K562 (cell line): ENCODE measurements around the gene PTPRG. TPM values are rescaled to one million over a fixed set of nuclear protein-coding genes. Genes with fewer than 3 reads are reported as not detected.

Experiments used
- ATAC-seq: fragments of 200-7000 bp; cut with Tn5 transposase; 3 replicates; pipeline ENCODE4 v1.9.1; 2020; ENCODE audit warnings: moderate library complexity
- BruUV-seq: library from RNA; stranded (reverse); fragments of 400-500 nt; replicated peaks from 2 replicates; lab custom pipeline; 2021; lab: Mats Ljungman, UMichigan
- CTCF ChIA-PET: fragments of 300-600 bp; formaldehyde crosslinking; extraction: SDS; loops from one replicate; lab custom pipeline; 2021; ENCODE audit warnings: low intra/inter-chr PET ratio; lab: Yijun Ruan, JAX
- POLR2A ChIA-PET: fragments of 300-600, 350-650 bp; sonication (Branson Sonifier 250); formaldehyde crosslinking; extraction: SDS; loops from one replicate; lab custom pipeline; 2021; ENCODE audit warnings: antibody characterized with exemption, inconsistent platforms; lab: Yijun Ruan, JAX
- DNase-seq, 4 experiments: peaks; one replicate each; pipeline versions ENCODE4 v3.0.0 to v3.0.0-alpha.2; 2011 to 2018; ENCODE audit warnings: low spot score in 3 of 4, mixed read lengths in 3 of 4; ENCODE audit errors: extremely low read depth in 1 of 4
- FAIRE-seq: peaks from 2 replicates; lab custom pipeline; 2011; peaks lifted over from hg19 to GRCh38; lab: Jason Lieb, UNC
- H2AFZ ChIP-seq: 2 replicates; pipeline ENCODE4 v1.6.0; 2011; ENCODE audit warnings: low read depth, low read length, control low read depth, inconsistent platforms
- H3K27ac ChIP-seq: fragments of 200-600 bp; 3 replicates; pipeline ENCODE4 v1.8.0; 2011; ENCODE audit warnings: low read depth, mild to moderate bottlenecking, control low read depth, inconsistent platforms, low read length, moderate library complexity, mixed read lengths; ENCODE audit errors: extremely low read depth
- H3K27me3 ChIP-seq, 2 experiments: fragments of 300-600 bp in 1 of 2; 2 replicates in 1 of 2; 3 replicates in 1 of 2; pipeline versions ENCODE4 v1.6.0 to v1.8.0; 2011; ENCODE audit warnings: inconsistent platforms in 2 of 2, low read length in 2 of 2, mild to moderate bottlenecking in 1 of 2, mixed read lengths in 1 of 2, moderate library complexity in 1 of 2; ENCODE audit not compliant: control insufficient read depth in 2 of 2, insufficient read depth in 2 of 2
- H3K36me3 ChIP-seq: fragments of 300-600 bp; 3 replicates; pipeline ENCODE4 v1.8.0; 2011; ENCODE audit warnings: mild to moderate bottlenecking, low read length, inconsistent platforms; ENCODE audit not compliant: control insufficient read depth, insufficient read depth
- H3K4me1 ChIP-seq, 2 experiments: fragments of 200-600 bp in 1 of 2; replicated peaks in 1 of 2; 2 replicates in 1 of 2; 3 replicates in 1 of 2; pipeline versions ENCODE4 v1.5.1 to v1.8.0; 2011; ENCODE audit warnings: inconsistent platforms in 2 of 2, low read length in 2 of 2, mild to moderate bottlenecking in 1 of 2, mixed read lengths in 1 of 2, moderate library complexity in 1 of 2; ENCODE audit not compliant: control insufficient read depth in 2 of 2, insufficient read depth in 2 of 2
- H3K4me2 ChIP-seq: 2 replicates; pipeline ENCODE4 v1.6.1; 2011; ENCODE audit warnings: low read length, control low read depth, inconsistent platforms, mixed read lengths; ENCODE audit not compliant: insufficient read depth
- H3K4me3 ChIP-seq: fragments of 200-600 bp; sonication (generic), shearing (Covaris generic); 2 replicates; pipeline ENCODE4 v1.5.1; 2016; ENCODE audit warnings: control low read depth, inconsistent platforms
- H3K79me2 ChIP-seq: fragments of 200-600 bp; 3 replicates; pipeline ENCODE4 v1.8.0; 2011; ENCODE audit warnings: low read length, inconsistent platforms; ENCODE audit not compliant: control insufficient read depth, insufficient read depth
- H3K9ac ChIP-seq, 2 experiments: 2 replicates each; pipeline versions ENCODE4 v1.6.0 to v1.6.1; 2011; ENCODE audit warnings: low read depth in 2 of 2, low read length in 2 of 2, control low read depth in 1 of 2, inconsistent platforms in 1 of 2, mild to moderate bottlenecking in 1 of 2, mixed read lengths in 1 of 2; ENCODE audit not compliant: insufficient read depth in 1 of 2
- H3K9me1 ChIP-seq: one replicate; pipeline ENCODE4 v1.6.0; 2011; ENCODE audit warnings: inconsistent platforms, mild to moderate bottlenecking, low read length, moderate library complexity; ENCODE audit not compliant: control insufficient read depth, insufficient read depth
- H3K9me3 ChIP-seq: replicated peaks from 2 replicates; pipeline ENCODE4 v1.5.1; 2011; ENCODE audit warnings: low read depth, low read length, inconsistent platforms; ENCODE audit not compliant: control insufficient read depth, insufficient read depth
- H4K20me1 ChIP-seq: replicated peaks from 2 replicates; pipeline ENCODE4 v1.6.1; 2011; ENCODE audit warnings: low read length, inconsistent platforms, mixed read lengths; ENCODE audit not compliant: control insufficient read depth, insufficient read depth
- CEBPB ChIP-seq: fragments of 450-650 bp; IDR thresholded peaks from 2 replicates; pipeline ENCODE4 v1.6.1; 2016; ENCODE audit warnings: missing genetic modification characterization, missing compliant biosample characterization
- GTF2E2 ChIP-seq: fragments of 200-800 bp; sonication (Bioruptor generic); IDR thresholded peaks from 2 replicates; pipeline ENCODE4 v1.6.1; 2016; ENCODE audit warnings: missing genetic modification characterization, missing compliant biosample characterization
- TBL1XR1 ChIP-seq, 2 experiments: IDR thresholded peaks; 2 replicates each; pipeline ENCODE4 v1.6.1; 2012; ENCODE audit warnings: improper control_type of control experiment in 2 of 2, low read length in 2 of 2, mild to moderate bottlenecking in 1 of 2
- TCF7 ChIP-seq: sonication (generic); IDR thresholded peaks from 2 replicates; pipeline ENCODE4 v1.6.1; 2016; ENCODE audit warnings: antibody characterized with exemption, borderline replicate concordance
- TCFL5 ChIP-seq: fragments of 250-450 bp; sonication (Bioruptor Pico); conservative IDR thresholded peaks from 2 replicates; pipeline ENCODE4 v1.6.1; 2021; ENCODE audit warnings: mild to moderate bottlenecking, moderate library complexity, matching md5 sums
- ZC3H4 ChIP-seq: sonication (generic); formaldehyde crosslinking; IDR thresholded peaks from 2 replicates; pipeline ENCODE4 v1.9.0; 2021; ENCODE audit warnings: missing genetic modification reagents, borderline replicate concordance
- ZNF12 ChIP-seq: sonication (generic); formaldehyde crosslinking; IDR thresholded peaks from 2 replicates; pipeline ENCODE4 v1.4.0; 2020; ENCODE audit warnings: mild to moderate bottlenecking, missing genetic modification reagents
- ZNF197 ChIP-seq: fragments of 200-800 bp; sonication (Bioruptor generic); IDR thresholded peaks from 2 replicates; pipeline ENCODE4 v1.6.1; 2016; ENCODE audit warnings: low read depth, missing genetic modification characterization, missing compliant biosample characterization
- WGBS: fragments of 100-300 bp; shearing (Covaris generic); methylation state at CpG from one replicate; pipeline ENCODE4 v1.1.6; 2016; ENCODE audit warnings: low coverage, mixed read lengths; ENCODE audit not compliant: insufficient coverage; ENCODE audit errors: missing lambda C conversion rate; 5-methylcytosine and 5-hydroxymethylcytosine counted together
- in situ Hi-C: fragments of 300-500 bp; cut with MboI; formaldehyde crosslinking; loops from 4 replicates; pipeline ENCODE4 v1.15.0; 2018; ENCODE audit warnings: inconsistent platforms, mixed read lengths
- intact Hi-C: fragments of 100-400 bp; cut with micrococcal nuclease; formaldehyde crosslinking; loops from 2 replicates; pipeline ENCODE4 v1.14.2; 2022
- polyA plus RNA-seq, 8 experiments: library from polyadenylated mRNA; depleted of rRNA in 4 of 8; stranded (reverse) in 5 of 8; unstranded in 3 of 8; fragments of >200 nt; fragmentation: Nextera tagmentation in 2 of 8; fragmentation: Illumina TruSeq in 1 of 8; extraction: Ambion mirVana in 2 of 8; extraction: Trizol in 1 of 8; gene quantifications; 2 replicates each; pipeline versions ENCODE4 v1.2.1 to v1.2.3, GENCODE V29; 2011 to 2014; ENCODE audit warnings: inconsistent platforms in 1 of 8, missing spikeins in 1 of 8
- total RNA-seq, 7 experiments: library from RNA; depleted of rRNA in 6 of 7; stranded (reverse); fragments of >200 nt in 6 of 7; fragmentation: Illumina TruSeq in 2 of 7; extraction: Trizol in 2 of 7; gene quantifications; 2 replicates each; pipeline versions ENCODE4 v1.2.1 to v1.2.3, GENCODE V29; 2011 to 2021; ENCODE audit warnings: low replicate concordance in 1 of 7
- TF ChIP-seq, protein P1 (sequence below): IDR thresholded peaks from 3 replicates; pipeline ENCODE4 v1.6.1; 2011; ENCODE audit warnings: borderline replicate concordance, mild to moderate bottlenecking; ENCODE audit not compliant: insufficient read length, insufficient read depth

PTPRG gene
- total and polyA plus RNA-seq, 9 of the 15 experiments (the other 6 are each of a cell fraction or from before 2014, with no cell fraction given), result 0.16 TPM; not detected in 8

DNA sequence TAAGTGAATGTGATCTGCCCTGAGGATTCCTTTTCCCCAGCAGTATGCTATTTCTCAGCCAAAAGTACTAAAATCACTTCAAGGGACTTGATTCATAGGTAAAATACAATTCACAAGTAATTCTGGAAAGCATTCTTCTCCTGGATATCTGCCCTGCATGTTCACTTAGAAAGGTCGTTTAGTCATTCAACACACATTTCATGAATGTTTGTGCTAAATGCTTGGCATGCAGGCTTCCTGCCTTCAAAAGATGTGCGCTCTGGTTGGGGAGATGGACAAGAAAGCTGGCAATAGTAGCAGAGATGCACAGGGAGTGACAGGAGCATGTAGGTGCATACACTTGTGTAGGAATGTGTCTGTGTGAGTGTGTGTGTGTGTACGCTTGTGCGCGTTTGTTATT lies 360.7 kb downstream of the PTPRG start:
- no peak overlapping the region for H3K4me2 ChIP-seq
- ChIA-PET CTCF (no interaction called here), POLR2A (no interaction called here)
- H3K27me3 ChIP-seq, result no peaks in the 10 kb centered on the region; a peak in 1 of 5 replicates
- in situ Hi-C loops, result no loop called here
- H3K4me3 ChIP-seq, result no peak overlapping the region
- ATAC-seq (no peak), FAIRE-seq (no peak), DNase-seq (no peak)
- no peak overlapping the region for H2AFZ ChIP-seq
- TF ChIP-seq ZC3H4 (CRISPR knock-in tag) (no peak), GTF2E2 (no peak), TCF7 (no peak), TBL1XR1 (IDR thresholded peaks at IDR 0.05; ENCODE audit: low read length in 2 of 2) (no peak), ZNF197 (CRISPR knock-in tag) (no peak), ZNF12 (CRISPR knock-in tag) (no peak), TCFL5 (no peak), CEBPB (tag) (no peak)
- TF ChIP-seq, protein P1, sequence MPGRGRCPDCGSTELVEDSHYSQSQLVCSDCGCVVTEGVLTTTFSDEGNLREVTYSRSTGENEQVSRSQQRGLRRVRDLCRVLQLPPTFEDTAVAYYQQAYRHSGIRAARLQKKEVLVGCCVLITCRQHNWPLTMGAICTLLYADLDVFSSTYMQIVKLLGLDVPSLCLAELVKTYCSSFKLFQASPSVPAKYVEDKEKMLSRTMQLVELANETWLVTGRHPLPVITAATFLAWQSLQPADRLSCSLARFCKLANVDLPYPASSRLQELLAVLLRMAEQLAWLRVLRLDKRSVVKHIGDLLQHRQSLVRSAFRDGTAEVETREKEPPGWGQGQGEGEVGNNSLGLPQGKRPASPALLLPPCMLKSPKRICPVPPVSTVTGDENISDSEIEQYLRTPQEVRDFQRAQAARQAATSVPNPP, result no peak
- H3K4me1 ChIP-seq, result no peaks in the 10 kb centered on the region
- no TSS peak for BruUV-seq
- no peaks in the 10 kb centered on the region for H3K9me3 ChIP-seq
- H3K27ac ChIP-seq, result no peak overlapping the region
- intact Hi-C loops, result no loop called here
- no peaks in the 10 kb centered on the region for H3K36me3 ChIP-seq
- no peak overlapping the region for H3K9ac ChIP-seq
- no peaks in the 10 kb centered on the region for H3K79me2 ChIP-seq
- no peaks in the 10 kb centered on the region for H4K20me1 ChIP-seq
- H3K9me1 ChIP-seq, result no peaks in the 10 kb centered on the region
- WGBS, result 21% methylated on average over 5 of the region's 5 CpGs
